Measurements from ENCODE around the gene HDHD3.
"Not testable (repeated sequence)": the region's sequence is repeated elsewhere in the genome, so short reads cannot be mapped to it uniquely, and the experiment has no call there.

Gene HDHD3

DNA sequence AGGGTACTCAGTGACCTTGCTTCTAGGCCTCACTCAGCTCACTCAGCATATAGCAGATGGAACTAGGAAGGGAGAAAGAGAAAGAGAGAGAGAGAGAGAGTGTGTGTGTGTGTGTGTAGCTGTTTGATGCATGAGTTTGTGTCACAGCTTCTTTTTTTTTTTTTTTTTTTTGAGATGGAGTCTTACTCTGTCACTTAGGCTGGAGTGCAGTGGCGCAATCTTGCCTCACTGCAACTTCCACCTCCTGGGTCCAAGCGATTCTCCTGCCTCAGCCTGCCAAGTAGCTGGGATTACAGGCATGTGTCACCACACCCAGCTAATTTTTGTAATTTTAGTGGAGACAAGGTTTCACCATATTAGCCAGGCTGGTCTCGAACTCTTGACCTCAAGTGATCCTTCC lies 11.1 kb downstream of the HDHD3 start:
- DNase-seq (ENCODE audit: low read depth, low spot score): not testable (repeated sequence)

DNA sequence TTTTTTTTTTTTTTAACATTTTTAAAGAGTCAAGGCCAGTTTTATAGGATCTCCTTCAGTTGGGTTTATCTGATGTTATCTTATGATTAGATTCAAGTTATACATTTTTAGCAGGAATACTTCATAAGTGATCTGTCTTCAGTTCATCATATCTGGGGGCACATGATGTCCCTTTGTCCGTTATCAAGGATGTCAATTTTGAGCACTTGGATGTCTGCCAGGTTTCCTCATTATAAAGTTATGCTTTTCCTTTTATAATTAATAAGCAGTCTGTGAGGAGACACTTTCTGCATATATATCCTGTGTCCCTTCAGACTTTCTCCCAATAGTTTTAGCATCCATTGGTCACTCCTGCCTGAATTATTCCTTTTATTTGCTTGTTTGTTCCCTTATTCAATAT lies 11.8 kb downstream of the HDHD3 start:
- DNase-seq (ENCODE audit: low read depth, low spot score): no peak

DNA sequence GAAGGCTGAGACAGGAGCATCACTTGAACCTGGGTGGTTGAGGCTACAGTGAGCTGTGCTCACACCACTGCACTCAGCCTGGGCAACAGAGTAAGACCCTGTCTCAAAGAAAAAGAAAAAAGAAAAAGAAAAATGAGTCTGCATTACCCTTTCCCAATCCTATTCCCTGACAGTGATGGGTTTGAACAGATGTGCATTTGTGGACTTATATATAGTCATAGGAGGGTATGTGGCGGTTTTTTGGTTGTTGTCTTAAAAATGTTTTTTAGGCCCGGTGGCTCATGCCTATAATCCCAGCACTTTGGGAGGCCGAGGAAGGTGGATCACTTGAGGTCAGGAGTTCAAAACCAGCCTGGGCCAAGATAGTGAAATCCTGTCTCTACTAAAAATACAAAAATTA lies 13.4 kb downstream of the HDHD3 start:
- DNase-seq (ENCODE audit: low read depth, low spot score): no peak

DNA sequence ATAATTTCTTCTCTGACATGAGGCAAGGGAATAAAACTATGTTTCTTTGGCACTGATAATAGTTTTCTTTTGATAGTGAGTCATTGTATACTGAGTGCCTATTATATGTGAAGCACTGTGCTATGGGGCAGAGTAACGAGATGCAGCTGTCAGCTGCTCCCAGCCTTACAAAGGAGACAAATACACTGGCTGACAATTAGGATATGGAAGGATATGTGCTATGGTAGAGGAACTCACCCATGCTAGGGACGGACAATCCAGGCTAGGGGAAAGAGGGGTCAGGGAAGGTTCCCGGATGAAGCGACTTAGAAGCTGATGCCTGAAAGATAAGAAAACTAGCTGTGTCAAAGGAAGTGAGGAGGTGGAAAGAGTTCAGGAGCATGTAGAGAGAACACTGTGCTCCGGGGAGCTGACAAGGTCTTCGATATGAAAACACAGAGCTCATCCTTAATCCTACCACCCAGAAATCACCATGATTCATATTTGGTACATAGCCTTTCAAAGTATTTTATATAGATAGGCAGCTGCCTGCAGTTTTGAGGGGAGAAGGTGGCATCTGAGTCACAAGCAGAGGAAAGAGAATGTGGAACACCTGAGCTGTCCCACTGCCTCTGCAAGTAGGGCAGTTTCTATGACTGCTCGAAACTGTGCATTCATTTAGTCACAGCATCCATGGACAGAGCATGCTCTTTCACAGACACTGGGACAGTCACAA lies 15.3 kb downstream of the HDHD3 start:
- DNase-seq (ENCODE audit: low read depth, low spot score): no peak

DNA sequence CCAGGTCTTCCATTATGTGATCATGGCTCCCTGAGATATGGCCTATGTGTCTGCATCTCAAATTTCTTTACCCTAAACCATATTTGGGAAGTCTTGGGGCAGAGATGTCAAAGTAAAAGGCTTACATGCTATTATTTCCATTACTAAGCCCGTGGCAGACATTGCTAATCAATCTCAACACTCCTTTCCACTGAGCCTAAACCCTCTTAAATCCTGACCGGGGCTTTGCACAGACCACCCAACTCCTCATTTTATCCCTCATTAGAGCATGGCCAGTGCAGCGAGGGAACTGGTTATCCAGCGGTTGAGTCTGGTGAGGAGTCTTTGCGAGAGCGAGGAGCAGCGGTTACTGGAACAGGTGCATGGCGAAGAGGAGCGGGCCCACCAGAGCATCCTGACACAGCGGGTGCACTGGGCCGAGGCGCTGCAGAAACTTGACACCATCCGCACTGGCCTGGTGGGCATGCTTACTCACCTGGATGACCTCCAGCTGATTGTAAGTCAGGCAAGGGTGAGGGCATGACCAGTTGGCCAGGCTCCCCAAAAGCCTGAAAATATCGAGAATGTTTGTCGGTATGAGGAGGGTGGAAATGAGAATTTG lies 16.4 kb downstream of the HDHD3 start:
- DNase-seq (ENCODE audit: low read depth, low spot score): no peak

DNA sequence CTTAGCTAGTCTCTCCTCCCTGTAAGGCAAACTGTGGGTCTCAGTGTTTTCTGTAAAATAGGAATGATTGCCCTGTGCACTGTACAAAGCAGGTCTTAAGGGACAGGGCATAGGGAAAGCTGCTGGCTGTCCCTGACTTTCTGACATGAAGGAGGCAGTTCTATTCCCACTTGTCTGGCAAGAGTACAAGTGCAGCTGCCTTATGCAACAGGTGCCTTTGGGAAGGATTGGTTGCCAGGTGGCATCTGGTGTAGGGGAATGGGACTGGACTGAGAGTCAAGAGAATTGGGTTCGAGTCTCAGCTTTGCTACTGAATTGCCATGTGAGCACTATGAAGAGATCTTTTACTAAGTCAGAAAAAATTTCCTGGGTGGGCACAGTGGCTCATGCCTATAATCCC lies 17.4 kb downstream of the HDHD3 start:
- no peak for DNase-seq (ENCODE audit: low read depth, low spot score)

DNA sequence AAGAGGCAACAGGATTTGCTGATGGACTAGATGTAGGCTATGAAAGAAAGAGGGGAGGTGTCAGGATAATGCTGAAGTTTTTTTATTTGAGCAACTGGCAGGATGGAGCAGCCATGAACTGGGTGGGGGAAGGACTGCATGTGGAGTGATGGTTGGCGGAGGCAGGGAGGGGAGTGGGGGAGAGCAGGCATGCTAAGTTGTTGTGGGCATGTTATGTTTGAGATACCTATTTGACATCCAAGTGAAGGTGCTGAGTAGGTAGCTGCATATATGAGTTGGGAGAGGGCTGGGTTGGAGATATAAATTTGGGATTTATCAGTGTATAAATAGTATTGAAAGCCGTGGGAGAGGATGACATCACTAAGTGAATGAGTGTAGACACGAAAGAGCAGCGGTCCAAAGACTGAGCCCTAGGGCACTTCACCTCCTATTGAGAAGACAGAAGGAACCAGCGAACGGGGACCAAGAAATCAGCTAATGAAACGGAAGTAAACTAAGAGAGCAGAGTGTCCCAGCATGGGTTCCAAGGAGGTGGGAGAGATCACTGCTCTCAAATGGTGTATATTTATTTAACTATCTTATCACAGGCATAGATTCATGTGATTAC lies 20.0 kb downstream of the HDHD3 start:
- DNase-seq (ENCODE audit: low read depth, low spot score): no peak

DNA sequence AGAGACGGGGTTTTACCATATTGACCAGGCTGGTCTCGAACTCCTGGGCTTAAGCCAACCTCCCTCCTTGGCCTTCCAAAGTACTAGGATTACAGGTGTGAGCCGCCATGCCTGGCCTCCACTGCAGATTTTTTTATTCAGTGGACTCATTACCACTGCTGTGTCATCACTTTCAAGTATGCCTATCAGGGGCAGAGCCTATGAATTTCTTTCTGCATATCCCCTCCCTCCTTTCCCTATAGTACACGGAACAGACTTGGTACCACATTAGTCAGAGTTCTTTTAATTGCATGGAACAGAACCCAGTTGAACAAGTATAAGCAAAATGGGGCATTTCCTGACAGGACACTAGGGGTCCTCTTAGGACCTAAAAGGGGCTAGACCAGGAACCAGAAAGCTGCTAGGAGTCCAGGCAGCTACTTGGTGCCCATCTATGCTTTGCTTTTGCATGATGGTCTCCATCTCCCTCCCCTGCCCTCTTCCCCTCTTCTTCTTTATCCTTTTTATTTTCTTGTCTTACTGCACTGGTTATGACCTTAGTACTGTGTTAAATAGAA lies 21.7 kb downstream of the HDHD3 start:
- no peak for DNase-seq (ENCODE audit: low read depth, low spot score)

DNA sequence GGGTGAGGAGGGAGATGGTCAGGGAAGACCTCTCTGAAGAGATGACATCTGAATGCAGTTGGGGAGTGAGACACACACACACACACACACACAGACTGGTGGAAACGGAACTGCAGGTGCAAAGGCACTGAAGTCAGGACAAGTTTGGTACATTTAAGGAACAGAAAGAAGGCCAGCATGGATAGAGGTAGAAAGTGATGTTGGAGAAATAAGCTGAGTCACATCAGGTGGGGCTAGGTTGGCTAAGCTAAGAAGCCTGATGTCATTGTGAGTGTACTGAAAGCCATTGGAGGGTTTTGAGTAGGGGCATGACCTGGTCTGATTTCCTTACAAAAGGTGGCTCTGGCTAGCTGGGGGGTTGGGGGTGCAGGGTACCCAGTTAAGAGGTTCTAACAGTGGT lies 24.4 kb downstream of the HDHD3 start:
- DNase-seq (ENCODE audit: low read depth, low spot score): no peak

DNA sequence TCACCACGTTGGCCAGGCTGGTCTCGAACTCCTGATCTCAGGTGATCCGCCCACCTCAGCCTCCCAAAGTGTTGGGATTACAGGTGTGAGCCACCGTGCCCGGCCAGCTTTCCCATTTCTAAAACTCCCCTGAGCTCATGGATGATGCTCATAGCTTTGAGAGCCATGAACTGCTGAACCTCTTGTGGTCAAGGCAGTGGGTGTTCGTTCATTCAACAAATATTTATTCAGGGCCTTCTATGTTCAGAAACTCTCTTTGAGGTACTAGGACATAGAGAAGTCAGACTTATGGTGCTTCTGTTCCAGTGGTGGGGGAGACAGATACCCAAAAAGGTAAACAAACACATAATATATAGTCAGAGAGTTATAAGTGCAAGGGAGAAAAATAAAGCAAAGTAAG lies 24.8 kb downstream of the HDHD3 start:
- no peak for DNase-seq (ENCODE audit: low read depth, low spot score)

DNA sequence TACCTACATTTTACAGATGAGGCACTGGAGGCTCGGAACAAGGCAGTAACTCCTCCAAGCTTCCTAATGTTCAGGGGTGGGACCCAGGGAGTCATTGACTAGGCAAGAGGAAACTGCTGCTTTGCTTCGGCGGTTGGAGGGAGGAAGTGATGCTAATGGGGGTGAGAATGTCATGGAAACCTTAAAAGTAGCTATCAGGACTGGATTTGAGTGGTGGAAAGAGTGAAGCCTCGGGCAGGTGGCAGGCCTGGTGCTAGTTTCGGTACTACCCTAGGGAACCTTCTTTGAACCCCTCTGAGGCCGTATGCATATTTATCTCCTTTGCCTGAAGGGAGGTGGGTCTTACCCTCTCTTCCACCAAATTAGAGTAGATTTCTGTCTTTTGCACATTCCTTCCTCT lies 25.8 kb downstream of the HDHD3 start:
- DNase-seq (ENCODE audit: low read depth, low spot score): no peak

DNA sequence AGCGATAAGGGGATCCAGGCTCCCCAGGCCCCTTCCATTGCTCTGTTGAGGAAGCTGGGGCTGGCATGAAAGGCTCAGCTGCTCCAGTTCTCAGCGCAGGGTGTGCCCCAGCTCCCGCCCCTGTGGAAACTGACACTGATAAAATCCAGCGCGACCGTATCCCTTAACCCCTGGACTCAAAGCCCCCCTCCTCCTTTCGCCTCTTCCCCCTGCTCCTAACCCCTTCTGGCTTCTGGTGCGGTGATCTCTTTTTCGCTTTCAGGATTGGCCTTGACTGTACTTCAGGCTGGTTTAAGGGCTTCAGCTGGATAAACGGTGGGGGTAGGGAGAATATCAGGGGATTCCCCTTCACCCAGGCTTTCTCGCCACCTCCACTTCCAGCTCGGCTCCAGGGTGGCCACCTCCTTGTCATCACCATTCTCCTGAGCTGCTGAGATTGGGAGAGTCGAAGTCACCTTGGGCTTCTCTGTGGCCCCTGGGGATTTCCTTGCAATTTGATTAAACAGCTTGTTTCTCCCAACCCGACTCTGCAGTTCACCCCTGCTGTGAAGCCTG lies 26.6 kb downstream of the HDHD3 start:
- no peak for DNase-seq (ENCODE audit: low read depth, low spot score)

DNA sequence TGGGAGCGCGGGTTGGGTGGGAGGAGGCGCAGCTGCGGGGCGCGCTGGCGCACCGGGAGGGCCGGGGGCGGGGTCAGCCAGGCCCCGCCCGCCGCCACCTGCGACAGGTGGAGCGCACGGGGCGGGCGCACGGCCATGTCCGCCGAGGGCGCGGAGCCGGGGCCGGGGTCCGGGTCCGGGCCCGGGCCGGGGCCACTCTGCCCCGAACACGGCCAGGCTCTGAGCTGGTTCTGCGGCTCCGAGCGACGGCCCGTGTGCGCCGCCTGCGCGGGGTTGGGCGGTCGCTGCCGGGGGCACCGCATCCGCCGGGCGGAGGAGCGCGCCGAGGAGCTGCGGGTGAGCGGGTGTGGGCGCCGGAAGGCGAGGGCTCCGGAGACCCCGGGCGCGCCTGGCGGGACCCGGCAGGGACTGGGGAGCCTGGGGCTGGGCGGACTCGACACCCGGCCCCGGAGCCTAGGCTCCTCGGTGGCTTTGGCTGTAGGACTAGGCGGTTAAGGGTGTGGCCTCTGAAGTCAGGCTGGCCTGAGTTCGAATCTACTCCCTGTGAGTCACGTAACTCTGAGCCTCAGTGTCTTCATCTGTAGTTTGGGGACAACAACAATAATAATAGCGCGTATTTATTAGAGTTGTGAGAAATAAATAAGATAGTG lies 27.2 kb downstream of the HDHD3 start, which contains the start of gene BSPRY:
Gene BSPRY, plus strand, starts transcription at position 97 of the 650 bp plus-strand sequence. Its CDS starts 39 bp downstream, at position 136.
- DNase-seq (ENCODE audit: low read depth, low spot score): no peak

DNA sequence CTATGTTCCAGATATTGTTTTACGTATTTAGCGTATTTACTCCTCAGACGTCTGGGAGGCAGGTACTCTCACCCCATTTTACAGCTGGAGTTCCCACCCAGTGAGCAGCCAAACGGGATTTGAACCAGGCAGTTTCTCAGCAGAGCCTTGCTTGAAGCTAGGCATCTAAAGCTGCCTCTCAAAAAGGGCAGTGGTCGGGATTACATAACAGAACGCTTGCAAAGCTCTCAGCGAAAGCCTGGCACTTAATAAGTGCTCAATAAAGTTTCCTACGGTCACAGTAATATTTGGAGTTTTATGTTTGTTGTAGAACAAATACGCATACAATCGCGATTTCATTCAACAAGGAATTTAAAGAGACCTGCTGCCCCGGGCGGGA lies 27.7 kb downstream of the HDHD3 start:
- DNase-seq (ENCODE audit: low read depth, low spot score): no peak

DNA sequence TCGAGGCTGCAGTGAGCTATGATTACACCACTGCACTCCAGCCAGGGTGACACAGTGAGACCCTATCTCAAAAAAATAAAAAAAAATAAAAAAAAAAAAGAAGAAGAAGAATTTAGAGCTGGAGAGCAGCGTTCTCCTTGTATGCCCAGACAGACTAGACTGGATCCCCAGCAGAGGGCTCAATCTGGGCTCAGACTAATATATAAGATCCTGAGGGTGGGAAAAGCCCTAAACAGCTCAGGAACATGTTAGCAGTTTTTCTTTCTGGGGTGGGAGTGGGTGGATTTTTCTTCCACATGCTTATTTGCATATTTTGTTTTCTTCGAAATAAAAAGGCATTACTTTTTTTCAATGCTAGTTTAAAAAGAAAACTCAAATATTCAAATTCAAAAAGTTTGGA lies 28.3 kb downstream of the HDHD3 start:
- no peak for DNase-seq (ENCODE audit: low read depth, low spot score)

DNA sequence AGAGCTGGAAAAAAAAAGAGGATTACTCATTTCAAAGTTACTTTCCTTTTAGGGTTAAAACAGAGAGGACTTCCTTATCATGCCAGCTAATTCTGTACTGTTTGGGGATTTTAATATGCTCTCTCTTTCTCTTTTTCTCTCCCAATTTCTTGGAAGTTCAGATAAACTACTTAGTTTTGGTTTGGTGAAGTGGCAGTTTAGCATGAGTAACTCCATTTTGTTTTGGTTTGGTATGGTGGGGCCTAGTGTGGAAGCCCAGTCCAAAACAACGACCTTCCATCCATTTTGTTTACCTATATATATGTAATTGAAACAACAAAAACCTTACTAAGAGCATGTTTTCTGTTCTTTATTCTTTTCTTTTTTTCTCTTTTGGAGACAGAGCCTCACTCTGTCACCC lies 31.1 kb downstream of the HDHD3 start:
- DNase-seq (ENCODE audit: low read depth, low spot score): no peak

DNA sequence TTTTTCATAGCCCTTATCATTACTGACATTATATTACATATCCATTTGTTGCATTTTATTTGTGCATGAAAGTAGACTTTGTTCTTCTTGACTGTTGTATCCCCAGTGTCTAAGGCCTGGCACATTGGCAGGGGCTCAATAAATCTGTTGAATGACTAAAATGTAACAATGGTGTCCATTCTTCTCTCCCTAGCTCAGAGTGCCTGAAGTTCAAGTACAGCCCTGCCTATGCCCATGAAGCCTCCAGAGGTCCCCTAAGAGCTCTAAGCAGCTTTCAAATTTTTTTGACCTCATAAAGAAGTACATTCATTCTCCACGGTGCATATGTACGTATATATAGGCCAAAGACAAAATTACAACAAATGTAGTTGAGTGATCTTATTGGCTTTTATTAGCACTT lies 31.6 kb downstream of the HDHD3 start:
- DNase-seq (ENCODE audit: low read depth, low spot score): no peak

DNA sequence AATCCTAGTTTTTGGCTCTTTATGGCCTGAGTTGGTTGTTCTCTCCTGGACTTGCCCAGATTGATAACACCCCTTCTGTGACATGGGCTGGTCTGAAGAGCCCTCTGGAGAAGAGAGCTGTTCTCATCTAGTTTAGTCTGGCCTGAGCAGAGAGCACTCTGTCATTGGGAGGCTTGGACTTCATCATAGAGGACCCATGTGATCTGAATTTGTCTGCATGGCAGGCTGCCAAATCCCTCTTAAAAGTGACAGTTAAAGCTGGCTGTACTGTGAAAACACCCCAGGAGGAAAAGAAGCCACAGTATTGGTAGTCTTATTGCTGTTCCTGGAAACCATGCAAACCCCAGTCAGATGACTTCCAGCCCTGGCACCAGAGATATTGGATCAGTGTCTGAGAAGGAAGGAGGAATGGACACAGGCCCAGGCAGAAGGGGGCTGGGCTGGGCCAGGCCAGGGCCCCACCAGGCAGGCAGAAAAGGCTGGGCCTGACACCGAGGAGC lies 33.0 kb downstream of the HDHD3 start:
- no peak for DNase-seq (ENCODE audit: low read depth, low spot score)

DNA sequence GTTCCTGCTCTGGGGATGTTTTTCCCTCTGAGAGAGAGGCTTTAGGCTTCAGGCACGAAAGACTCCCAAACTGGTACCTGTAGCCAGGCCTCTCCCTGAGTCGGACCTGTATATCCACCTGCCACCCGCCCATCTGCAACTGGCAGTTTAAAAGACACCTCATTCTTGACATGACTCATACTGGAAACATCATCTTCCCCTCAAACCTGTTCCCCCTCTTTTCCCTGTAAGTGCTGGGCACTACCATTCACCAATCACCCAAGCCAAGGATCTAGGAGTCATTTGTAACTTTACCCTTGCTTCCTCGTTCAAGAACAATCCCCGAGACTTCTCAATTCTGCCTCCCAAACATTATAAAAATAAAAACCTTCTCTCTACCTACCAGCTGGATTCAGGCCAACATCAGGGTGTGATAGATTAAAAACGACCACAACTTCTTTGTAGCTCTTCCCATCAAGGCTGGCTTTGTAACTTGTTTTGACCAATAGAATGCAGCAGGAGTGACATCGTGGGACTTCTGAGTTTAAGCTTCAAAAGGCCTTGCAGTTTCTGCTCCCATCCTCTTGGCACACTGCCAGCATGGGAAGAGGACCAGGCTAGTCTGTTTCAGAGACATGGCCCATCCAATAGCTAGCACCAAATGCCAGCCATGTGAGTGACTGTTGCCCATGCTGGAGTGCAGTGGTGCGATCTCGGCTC lies 34.9 kb downstream of the HDHD3 start:
- no peak for DNase-seq (ENCODE audit: low read depth, low spot score)

DNA sequence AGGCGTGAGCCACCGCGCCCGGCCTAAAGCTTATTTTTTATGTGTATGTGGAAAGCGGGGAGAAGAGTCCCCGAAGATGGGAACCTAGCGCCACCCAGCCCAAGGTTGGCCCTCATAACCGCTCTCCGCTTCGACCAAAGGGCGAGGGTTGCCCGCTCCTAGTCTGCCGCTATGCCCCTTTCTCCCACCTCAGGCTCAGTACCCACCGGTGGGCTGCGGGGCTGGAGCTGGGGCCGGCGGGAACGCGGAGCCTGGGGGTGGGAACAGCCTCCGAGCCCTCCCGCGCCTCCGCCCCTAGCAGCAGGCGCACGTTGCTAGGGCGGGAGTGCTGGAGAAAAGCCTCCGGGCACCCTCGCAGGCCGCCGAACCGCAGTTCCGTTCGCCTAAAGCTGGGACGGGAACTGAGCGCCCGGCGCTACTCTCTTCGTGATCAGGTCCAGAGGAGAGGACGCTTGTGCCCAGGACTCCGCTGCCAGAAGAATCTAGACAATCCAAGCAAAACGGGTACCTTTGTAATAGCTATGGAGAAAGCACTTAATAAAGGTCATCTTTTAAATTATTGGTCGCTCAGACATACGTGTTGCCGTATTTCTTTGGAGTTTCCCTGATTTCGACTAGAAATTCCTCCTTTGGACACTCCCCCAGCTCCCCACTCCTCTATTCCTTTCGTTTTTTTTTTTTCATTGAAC lies 36.6 kb downstream of the HDHD3 start, which contains the start of gene WDR31:
Gene WDR31, minus strand, starts transcription at position 265 of the 689 bp plus-strand sequence. CDS start 8,253 bp downstream, outside the sequence.
- peak; percentile 58 for DNase-seq (ENCODE audit: low read depth, low spot score)

Measured in activated CD4-positive, CD25-positive, alpha-beta regulatory T cell treated with anti-CD3 and anti-CD28 coated beads, Interleukin-2, amount 50 U/mL, for 16 hours (primary cell).